GM23338 (cell line): Measurements from ENCODE around the gene NOTCH3. TPM values are rescaled to one million over a fixed set of nuclear protein-coding genes. Genes with fewer than 3 reads are reported as not detected.

ENCODE experiments used
- ATAC-seq: fragments of 200-7000 bp; cut with Tn5 transposase; 3 replicates; pipeline ENCODE4 v1.9.1; 2020
- DNase-seq: peaks from one replicate; pipeline ENCODE4 v3.0.0-alpha.2; 2015; ENCODE audit warnings: low spot score
- H2AFZ ChIP-seq: fragments of 200-600 bp; sonication (generic); 2 replicates; pipeline ENCODE4 v1.8.0; 2016; ENCODE audit warnings: antibody characterized with exemption, mild to moderate bottlenecking, moderate library complexity
- H3F3A ChIP-seq: fragments of 200-600 bp; sonication (generic); replicated peaks from 2 replicates; pipeline ENCODE4 v1.8.0; 2017; ENCODE audit warnings: antibody characterized with exemption, mixed run types, low read depth
- H3K27ac ChIP-seq: fragments of 200-600 bp; sonication (generic); 2 replicates; pipeline ENCODE4 v1.6.1; 2016; ENCODE audit warnings: low read depth
- H3K27me3 ChIP-seq: fragments of 200-600 bp; sonication (generic); 2 replicates; pipeline ENCODE4 v1.8.0; 2016; ENCODE audit warnings: mild to moderate bottlenecking, mixed run types, moderate library complexity; ENCODE audit not compliant: insufficient read depth
- H3K36me3 ChIP-seq: fragments of 200-600 bp; sonication (generic); 2 replicates; pipeline ENCODE4 v1.8.0; 2016; ENCODE audit warnings: mild to moderate bottlenecking; ENCODE audit not compliant: insufficient read depth
- H3K4me1 ChIP-seq: fragments of 200-600 bp; sonication (generic); 2 replicates; pipeline ENCODE4 v1.8.0; 2016; ENCODE audit warnings: mild to moderate bottlenecking, moderate library complexity; ENCODE audit not compliant: insufficient read depth
- H3K4me2 ChIP-seq: fragments of 200-600 bp; sonication (generic); 2 replicates; pipeline ENCODE4 v1.7.1; 2017; ENCODE audit warnings: mixed run types
- H3K4me3 ChIP-seq: fragments of 200-600 bp; sonication (generic); 2 replicates; pipeline ENCODE4 v1.6.1; 2016; ENCODE audit warnings: mixed run types
- H3K79me2 ChIP-seq: fragments of 200-600 bp; sonication (generic); replicated peaks from 2 replicates; pipeline ENCODE4 v1.8.0; 2017; ENCODE audit warnings: mild to moderate bottlenecking; ENCODE audit not compliant: insufficient read depth
- H3K9me2 ChIP-seq: fragments of 200-600 bp; sonication (generic); 2 replicates; pipeline ENCODE4 v1.8.0; 2017; ENCODE audit not compliant: insufficient read depth
- H4K20me1 ChIP-seq: fragments of 200-600 bp; sonication (generic); replicated peaks from 2 replicates; pipeline ENCODE4 v1.8.0; 2017; ENCODE audit warnings: mild to moderate bottlenecking; ENCODE audit not compliant: insufficient read depth
- H3K27ac Mint-ChIP-seq: 2 replicates; pipeline ENCODE4 v1.8.0; 2020; ENCODE audit warnings: inconsistent platforms, mild to moderate bottlenecking, moderate library complexity, mixed read lengths
- H3K27me3 Mint-ChIP-seq: 3 replicates; pipeline ENCODE4 v1.8.0; 2022; ENCODE audit warnings: low read depth, mild to moderate bottlenecking, moderate library complexity, mixed read lengths, inconsistent platforms; ENCODE audit not compliant: insufficient read depth, poor library complexity
- H3K36me3 Mint-ChIP-seq: 3 replicates; pipeline ENCODE4 v1.8.0; 2021; ENCODE audit warnings: low read depth, mild to moderate bottlenecking, inconsistent platforms, moderate library complexity, mixed read lengths
- H3K4me1 Mint-ChIP-seq: 3 replicates; pipeline ENCODE4 v1.8.0; 2020; ENCODE audit warnings: mild to moderate bottlenecking, inconsistent platforms, mixed read lengths
- H3K4me3 Mint-ChIP-seq: 3 replicates; pipeline ENCODE4 v1.8.0; 2021; ENCODE audit warnings: moderate library complexity, mild to moderate bottlenecking, inconsistent platforms, mixed read lengths
- H3K9me3 Mint-ChIP-seq: 3 replicates; pipeline ENCODE4 v1.8.0; 2020; ENCODE audit warnings: moderate library complexity, mild to moderate bottlenecking, inconsistent platforms, mixed read lengths
- CREB1 ChIP-seq: fragments of 250-450 bp; sonication (Bioruptor Pico); IDR thresholded peaks from 2 replicates; pipeline ENCODE4 v1.5.0; 2020; ENCODE audit warnings: low read depth, mild to moderate bottlenecking, moderate library complexity
- EZH2 ChIP-seq: fragments of 200-600 bp; sonication (generic); IDR thresholded peaks from one replicate; pipeline ENCODE4 v1.8.0; 2017; ENCODE audit warnings: antibody characterized with exemption, mild to moderate bottlenecking, low read depth; ENCODE audit not compliant: unreplicated experiment
- EZH2phosphoT487 ChIP-seq: fragments of 200-600 bp; sonication (generic); IDR thresholded peaks from one replicate; pipeline ENCODE4 v1.8.1; 2018; ENCODE audit warnings: antibody characterized with exemption; ENCODE audit not compliant: unreplicated experiment
- POLR2AphosphoS5 ChIP-seq: IDR thresholded peaks from 2 replicates; pipeline ENCODE4 v1.6.1; 2016; ENCODE audit warnings: antibody characterized with exemption, low read depth
- ZNF114 ChIP-seq: fragments of 250-450 bp; sonication (Bioruptor Pico); IDR thresholded peaks from 2 replicates; pipeline ENCODE4 v1.5.0; 2020; ENCODE audit warnings: mild to moderate bottlenecking, moderate library complexity
- ZNF331 ChIP-seq: fragments of 250-450 bp; sonication (Bioruptor Pico); IDR thresholded peaks from 2 replicates; pipeline ENCODE4 v1.5.0; 2020; ENCODE audit warnings: low read depth, mild to moderate bottlenecking, moderate library complexity
- ZNF462 ChIP-seq: fragments of 250-450 bp; sonication (Bioruptor Pico); IDR thresholded peaks from 2 replicates; pipeline ENCODE4 v1.5.0; 2020; ENCODE audit warnings: mild to moderate bottlenecking, moderate library complexity
- polyA plus RNA-seq: library from polyadenylated mRNA; unstranded; fragments of >200 nt; fragmentation: Nextera tagmentation; extraction: Ambion mirVana; gene quantifications from 2 replicates; pipeline ENCODE4 v1.2.1, GENCODE V29; 2016
- total RNA-seq: library from RNA; depleted of rRNA; stranded (reverse); fragments of >200 nt; shearing (Covaris generic); gene quantifications from 2 replicates; pipeline ENCODE4 v1.2.3, GENCODE V29; 2014

The NOTCH3 gene
- total and polyA plus RNA-seq, 2 experiments from 2014 or later = 24.3 to 172 TPM

GRCh38 chr19:15170345-15170744 lies 30.4 kb downstream of the NOTCH3 start:
- no peak overlapping the region for H3K27ac ChIP-seq
- peaks cover 25% of the 10 kb centered on the region for H3K36me3 ChIP-seq
- DNase-seq = peak; percentile 81

GRCh38 chr19:15169541-15170285 lies 31.1 kb downstream of the NOTCH3 start:
- H3K9me2 ChIP-seq = no peaks in the 10 kb centered on the region
- H3K4me3 ChIP-seq = no peak overlapping the region
- H3K4me1 Mint-ChIP-seq = no peaks in the 10 kb centered on the region
- H3K36me3 Mint-ChIP-seq = peaks cover 86% of the 10 kb centered on the region
- H3K27ac Mint-ChIP-seq = no peak overlapping the region
- peaks cover 26% of the 10 kb centered on the region for H3K9me3 Mint-ChIP-seq
- H3K27me3 ChIP-seq = no peaks in the 10 kb centered on the region
- ATAC-seq (no peak), DNase-seq (no peak)
- TF ChIP-seq EZH2phosphoT487 (no peak), POLR2AphosphoS5 (peak; percentile 18; the same call in 1 of the 2 replicates)
- no peak overlapping the region for H3K4me3 Mint-ChIP-seq
- H3F3A ChIP-seq = peaks cover 3% of the 10 kb centered on the region; the same call in 1 of the 2 replicates
- no peak overlapping the region for H3K27ac ChIP-seq
- no peaks in the 10 kb centered on the region; the same call in 1 of the 2 replicates for H4K20me1 ChIP-seq
- peaks cover 27% of the 10 kb centered on the region for H3K36me3 ChIP-seq
- H3K4me1 ChIP-seq = no peaks in the 10 kb centered on the region
- H2AFZ ChIP-seq = no peak overlapping the region
- H3K4me2 ChIP-seq = no peak overlapping the region
- peaks cover 5% of the 10 kb centered on the region for H3K27me3 Mint-ChIP-seq
- no peaks in the 10 kb centered on the region for H3K79me2 ChIP-seq

More at GRCh38 chr19:15170345-15170744, 30.4 kb downstream of the NOTCH3 start:
- peaks cover 20% of the 10 kb centered on the region for H3K9me3 Mint-ChIP-seq
- peak; percentile 9; the same call in 1 of the 2 replicates for TF ChIP-seq POLR2AphosphoS5
- TF ChIP-seq ZNF331 (CRISPR knock-in tag) = no peak
- Histone ChIP-seq H3K4me2 (no peak overlapping the region), H3K27me3 (no peaks in the 10 kb centered on the region), H3K79me2 (no peaks in the 10 kb centered on the region), H3K4me3 (no peak overlapping the region), H3K9me2 (no peaks in the 10 kb centered on the region), H3K4me1 (no peaks in the 10 kb centered on the region), H4K20me1 (no peaks in the 10 kb centered on the region; the same call in 1 of the 2 replicates), H3F3A (peaks cover 3% of the 10 kb centered on the region; the same call in 1 of the 2 replicates), H2AFZ (no peak overlapping the region)
- no peak overlapping the region for H3K4me3 Mint-ChIP-seq
- peaks cover 84% of the 10 kb centered on the region for H3K36me3 Mint-ChIP-seq
- H3K4me1 Mint-ChIP-seq = no peaks in the 10 kb centered on the region
- no peak overlapping the region for H3K27ac Mint-ChIP-seq
- peaks cover 3% of the 10 kb centered on the region for H3K27me3 Mint-ChIP-seq
- peak; percentile 96 for ATAC-seq

- peaks cover 4% of the 10 kb centered on the region for H3K27me3 Mint-ChIP-seq
- H3K79me2 ChIP-seq = no peaks in the 10 kb centered on the region
- no peak overlapping the region for H2AFZ ChIP-seq
- ATAC-seq = no peak
- peaks cover 94% of the 10 kb centered on the region for H3K36me3 Mint-ChIP-seq
- H3F3A ChIP-seq = peaks cover 9% of the 10 kb centered on the region; the same call in 1 of the 2 replicates
- H3K4me1 Mint-ChIP-seq = no peaks in the 10 kb centered on the region
- H3K4me3 Mint-ChIP-seq = no peak overlapping the region
- no peak overlapping the region for H3K27ac ChIP-seq
- no peaks in the 10 kb centered on the region for H3K9me2 ChIP-seq
- H3K9me3 Mint-ChIP-seq = peaks cover 27% of the 10 kb centered on the region
- DNase-seq = peak; percentile 39
- H3K27ac Mint-ChIP-seq = no peak overlapping the region
- no peaks in the 10 kb centered on the region for H3K4me1 ChIP-seq
- peaks cover 46% of the 10 kb centered on the region for H3K36me3 ChIP-seq
- H4K20me1 ChIP-seq = no peaks in the 10 kb centered on the region
- no peak overlapping the region for H3K4me3 ChIP-seq
- no peaks in the 10 kb centered on the region for H3K27me3 ChIP-seq
- H3K4me2 ChIP-seq = no peak overlapping the region
- TF ChIP-seq CREB1 (no peak), EZH2 (no peak), ZNF331 (CRISPR knock-in tag) (no peak), POLR2AphosphoS5 (no peak), ZNF462 (CRISPR knock-in tag) (no peak), ZNF114 (no peak)
These were observed 34.1 kb downstream of the NOTCH3 start for GRCh38 chr19:15166700-15167099.
